K562 (cell line): ENCODE measurements around the gene PXN. TPM values are rescaled to one million over a fixed set of nuclear protein-coding genes. Genes with fewer than 3 reads are reported as not detected.

Experiments
- CC2D1A ChIP-seq: fragments of 450-650 bp; IDR thresholded peaks from 2 replicates; pipeline ENCODE4 v1.6.1; 2017; ENCODE audit warnings: mild to moderate bottlenecking
- CEBPB ChIP-seq: fragments of 450-650 bp; IDR thresholded peaks from 2 replicates; pipeline ENCODE4 v1.6.1; 2016; ENCODE audit warnings: missing genetic modification characterization, missing compliant biosample characterization
- ELF2 ChIP-seq: fragments of 250-450 bp; sonication (Bioruptor Pico); IDR thresholded peaks from 2 replicates; pipeline ENCODE4 v1.5.0; 2021; ENCODE audit warnings: mild to moderate bottlenecking
- HDGF ChIP-seq: fragments of 450-650 bp; IDR thresholded peaks from 2 replicates; pipeline ENCODE4 v1.6.1; 2016
- KLF13 ChIP-seq: fragments of 450-650 bp; IDR thresholded peaks from 2 replicates; pipeline ENCODE4 v1.6.1; 2016; ENCODE audit warnings: missing genetic modification characterization, low read depth, mild to moderate bottlenecking, missing compliant biosample characterization, moderate library complexity, borderline replicate concordance
- NR3C1 ChIP-seq: sonication (generic); formaldehyde crosslinking; IDR thresholded peaks from 2 replicates; pipeline ENCODE4 v1.8.1; 2022; ENCODE audit warnings: missing genetic modification reagents
- RFX7 ChIP-seq: fragments of 250-450 bp; sonication (Bioruptor Pico); IDR thresholded peaks from 2 replicates; pipeline ENCODE4 v1.5.1; 2021; ENCODE audit warnings: mild to moderate bottlenecking
- SMARCC2 ChIP-seq: fragments of 450-650 bp; IDR thresholded peaks from 2 replicates; pipeline ENCODE4 v1.6.1; 2017; ENCODE audit warnings: antibody characterized with exemption, moderate library complexity, mild to moderate bottlenecking, low read depth
- TARDBP ChIP-seq: fragments of 450-650 bp; IDR thresholded peaks from 2 replicates; pipeline ENCODE4 v1.6.1; 2016
- TOE1 ChIP-seq, 2 experiments: fragments of 450-650 bp in 1 of 2; sonication (generic) in 1 of 2; formaldehyde crosslinking in 1 of 2; IDR thresholded peaks; 2 replicates each; pipeline versions ENCODE4 v1.7.1 to v1.8.0; 2016 to 2022; ENCODE audit warnings: borderline replicate concordance in 2 of 2, mild to moderate bottlenecking in 2 of 2, antibody characterized with exemption in 1 of 2, inconsistent platforms in 1 of 2, low read depth in 1 of 2, missing genetic modification reagents in 1 of 2, moderate library complexity in 1 of 2
- XRCC5 ChIP-seq: fragments of 200-400 bp; formaldehyde crosslinking; IDR thresholded peaks from 2 replicates; pipeline ENCODE4 v1.6.1; 2017; ENCODE audit warnings: low read depth, mild to moderate bottlenecking, low read length
- ZFX ChIP-seq: sonication (generic); formaldehyde crosslinking; IDR thresholded peaks from 2 replicates; pipeline ENCODE4 v1.8.0; 2022; ENCODE audit warnings: mild to moderate bottlenecking, missing genetic modification reagents, moderate library complexity
- ZNF431 ChIP-seq: sonication (generic); formaldehyde crosslinking; IDR thresholded peaks from 2 replicates; pipeline ENCODE4 v1.8.0; 2022; ENCODE audit warnings: mild to moderate bottlenecking, missing genetic modification reagents
- polyA plus RNA-seq, 8 experiments: library from polyadenylated mRNA; depleted of rRNA in 4 of 8; stranded (reverse) in 5 of 8; unstranded in 3 of 8; fragments of >200 nt; fragmentation: Nextera tagmentation in 2 of 8; fragmentation: Illumina TruSeq in 1 of 8; extraction: Ambion mirVana in 2 of 8; extraction: Trizol in 1 of 8; gene quantifications; 2 replicates each; pipeline versions ENCODE4 v1.2.1 to v1.2.3, GENCODE V29; 2011 to 2014; ENCODE audit warnings: inconsistent platforms in 1 of 8, missing spikeins in 1 of 8
- total RNA-seq, 7 experiments: library from RNA; depleted of rRNA in 6 of 7; stranded (reverse); fragments of >200 nt in 6 of 7; fragmentation: Illumina TruSeq in 2 of 7; extraction: Trizol in 2 of 7; gene quantifications; 2 replicates each; pipeline versions ENCODE4 v1.2.1 to v1.2.3, GENCODE V29; 2011 to 2021; ENCODE audit warnings: low replicate concordance in 1 of 7
- TF ChIP-seq, protein P1 (sequence below): sonication (generic); formaldehyde crosslinking; IDR thresholded peaks from 2 replicates; pipeline ENCODE4 v1.8.1; 2023; ENCODE audit warnings: mild to moderate bottlenecking, missing genetic modification reagents
- TF ChIP-seq, protein P2 (sequence below): fragments of 250-450 bp; sonication (Bioruptor Pico); IDR thresholded peaks from 2 replicates; pipeline ENCODE4 v1.9.0; 2021; ENCODE audit warnings: mild to moderate bottlenecking
- TF ChIP-seq, protein P3 (sequence below): fragments of 450-650 bp; IDR thresholded peaks from 2 replicates; pipeline ENCODE4 v1.6.1; 2018; ENCODE audit not compliant: partially characterized antibody
- TF ChIP-seq, protein P4 (sequence below): sonication (generic); formaldehyde crosslinking; IDR thresholded peaks from 2 replicates; pipeline ENCODE4 v1.8.0; 2022; ENCODE audit warnings: mild to moderate bottlenecking, missing genetic modification reagents

Gene PXN
- total and polyA plus RNA-seq, 9 of the 15 experiments (the other 6 are each of a cell fraction or from before 2014, with no cell fraction given) = 4.0 to 74.1 (median 18.6) TPM

DNA sequence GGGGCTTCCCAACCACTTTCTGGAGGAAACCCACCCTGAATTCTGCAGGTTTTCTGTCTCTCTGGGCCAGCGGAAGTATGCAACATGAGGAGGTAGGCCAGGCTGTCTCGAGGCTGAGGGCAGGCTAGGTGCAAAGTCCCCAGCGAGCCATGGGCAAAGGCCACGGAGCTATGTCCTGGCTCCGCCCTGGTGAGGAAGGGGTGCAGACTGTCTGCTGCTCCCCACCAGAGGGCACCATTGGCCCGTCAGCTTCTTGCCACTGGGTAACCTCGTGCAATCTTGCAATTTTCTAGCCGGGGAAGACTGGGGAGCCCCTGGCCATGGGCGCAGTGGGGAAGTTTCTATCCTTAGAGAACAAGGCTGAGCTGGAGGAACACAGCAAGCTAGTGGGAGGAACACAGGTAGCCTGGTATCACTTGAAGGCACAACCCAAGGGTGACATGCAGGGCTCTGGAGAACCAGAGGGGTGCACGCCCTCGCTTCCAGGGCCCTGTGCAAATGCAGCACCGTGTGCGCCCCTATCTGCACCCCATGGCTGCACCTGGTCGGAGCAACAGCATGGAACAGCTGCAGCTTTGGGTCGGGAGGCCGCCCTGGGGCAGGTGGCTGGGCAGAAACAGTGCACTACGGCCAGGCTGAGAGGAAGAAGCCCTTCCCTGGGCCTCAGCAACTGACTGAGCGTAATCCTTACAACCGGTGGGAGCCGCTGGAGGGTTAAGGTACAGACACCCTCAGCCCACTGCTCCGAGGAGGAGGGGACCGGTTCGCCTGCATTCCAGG is 37.0 kb downstream of the PXN start (continued):
- TF ChIP-seq, protein P1, sequence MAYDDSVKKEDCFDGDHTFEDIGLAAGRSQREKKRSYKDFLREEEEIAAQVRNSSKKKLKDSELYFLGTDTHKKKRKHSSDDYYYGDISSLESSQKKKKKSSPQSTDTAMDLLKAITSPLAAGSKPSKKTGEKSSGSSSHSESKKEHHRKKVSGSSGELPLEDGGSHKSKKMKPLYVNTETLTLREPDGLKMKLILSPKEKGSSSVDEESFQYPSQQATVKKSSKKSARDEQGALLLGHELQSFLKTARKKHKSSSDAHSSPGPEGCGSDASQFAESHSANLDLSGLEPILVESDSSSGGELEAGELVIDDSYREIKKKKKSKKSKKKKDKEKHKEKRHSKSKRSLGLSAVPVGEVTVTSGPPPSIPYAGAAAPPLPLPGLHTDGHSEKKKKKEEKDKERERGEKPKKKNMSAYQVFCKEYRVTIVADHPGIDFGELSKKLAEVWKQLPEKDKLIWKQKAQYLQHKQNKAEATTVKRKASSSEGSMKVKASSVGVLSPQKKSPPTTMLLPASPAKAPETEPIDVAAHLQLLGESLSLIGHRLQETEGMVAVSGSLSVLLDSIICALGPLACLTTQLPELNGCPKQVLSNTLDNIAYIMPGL (CRISPR knock-in tag) = no peak; the same call in 1 of the 2 replicates
- TF ChIP-seq, protein P2, sequence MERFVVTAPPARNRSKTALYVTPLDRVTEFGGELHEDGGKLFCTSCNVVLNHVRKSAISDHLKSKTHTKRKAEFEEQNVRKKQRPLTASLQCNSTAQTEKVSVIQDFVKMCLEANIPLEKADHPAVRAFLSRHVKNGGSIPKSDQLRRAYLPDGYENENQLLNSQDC (CRISPR knock-in tag) = no peak
- TF ChIP-seq CEBPB (tag) (peak; percentile 31; the same call in 1 of the 2 replicates), HDGF (0 out of 2 replicates have a peak, but pooled peaks have one; percentile 25), ZNF431 (CRISPR knock-in tag) (0 out of 2 replicates have a peak, but pooled peaks have one; percentile 51), XRCC5 (peak; percentile 93), ZFX (CRISPR knock-in tag) (0 out of 2 replicates have a peak, but pooled peaks have one; percentile 7), NR3C1 (CRISPR knock-in tag) (no peak), CC2D1A (peak; percentile 84), TOE1 (IDR thresholded peaks at IDR 0.05; ENCODE audit: borderline replicate concordance) (peak; percentile 14; the same call in 1 of the 2 replicates), TOE1 (CRISPR knock-in tag; IDR thresholded peaks at IDR 0.05; ENCODE audit: borderline replicate concordance, low read depth) (no peak), TARDBP (0 out of 2 replicates have a peak, but pooled peaks have one; percentile 26), ELF2 (CRISPR knock-in tag) (no peak), RFX7 (CRISPR knock-in tag) (no peak), SMARCC2 (no peak), KLF13 (no peak)
- TF ChIP-seq, protein P3, sequence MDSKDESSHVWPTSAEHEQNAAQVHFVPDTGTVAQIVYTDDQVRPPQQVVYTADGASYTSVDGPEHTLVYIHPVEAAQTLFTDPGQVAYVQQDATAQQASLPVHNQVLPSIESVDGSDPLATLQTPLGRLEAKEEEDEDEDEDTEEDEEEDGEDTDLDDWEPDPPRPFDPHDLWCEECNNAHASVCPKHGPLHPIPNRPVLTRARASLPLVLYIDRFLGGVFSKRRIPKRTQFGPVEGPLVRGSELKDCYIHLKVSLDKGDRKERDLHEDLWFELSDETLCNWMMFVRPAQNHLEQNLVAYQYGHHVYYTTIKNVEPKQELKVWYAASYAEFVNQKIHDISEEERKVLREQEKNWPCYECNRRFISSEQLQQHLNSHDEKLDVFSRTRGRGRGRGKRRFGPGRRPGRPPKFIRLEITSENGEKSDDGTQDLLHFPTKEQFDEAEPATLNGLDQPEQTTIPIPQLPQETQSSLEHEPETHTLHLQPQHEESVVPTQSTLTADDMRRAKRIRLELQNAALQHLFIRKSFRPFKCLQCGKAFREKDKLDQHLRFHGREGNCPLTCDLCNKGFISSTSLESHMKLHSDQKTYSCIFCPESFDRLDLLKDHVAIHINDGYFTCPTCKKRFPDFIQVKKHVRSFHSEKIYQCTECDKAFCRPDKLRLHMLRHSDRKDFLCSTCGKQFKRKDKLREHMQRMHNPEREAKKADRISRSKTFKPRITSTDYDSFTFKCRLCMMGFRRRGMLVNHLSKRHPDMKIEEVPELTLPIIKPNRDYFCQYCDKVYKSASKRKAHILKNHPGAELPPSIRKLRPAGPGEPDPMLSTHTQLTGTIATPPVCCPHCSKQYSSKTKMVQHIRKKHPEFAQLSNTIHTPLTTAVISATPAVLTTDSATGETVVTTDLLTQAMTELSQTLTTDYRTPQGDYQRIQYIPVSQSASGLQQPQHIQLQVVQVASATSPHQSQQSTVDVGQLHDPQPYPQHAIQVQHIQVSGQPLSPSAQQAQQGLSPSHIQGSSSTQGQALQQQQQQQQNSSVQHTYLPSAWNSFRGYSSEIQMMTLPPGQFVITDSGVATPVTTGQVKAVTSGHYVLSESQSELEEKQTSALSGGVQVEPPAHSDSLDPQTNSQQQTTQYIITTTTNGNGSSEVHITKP = peak; percentile 16
- TF ChIP-seq, protein P4, sequence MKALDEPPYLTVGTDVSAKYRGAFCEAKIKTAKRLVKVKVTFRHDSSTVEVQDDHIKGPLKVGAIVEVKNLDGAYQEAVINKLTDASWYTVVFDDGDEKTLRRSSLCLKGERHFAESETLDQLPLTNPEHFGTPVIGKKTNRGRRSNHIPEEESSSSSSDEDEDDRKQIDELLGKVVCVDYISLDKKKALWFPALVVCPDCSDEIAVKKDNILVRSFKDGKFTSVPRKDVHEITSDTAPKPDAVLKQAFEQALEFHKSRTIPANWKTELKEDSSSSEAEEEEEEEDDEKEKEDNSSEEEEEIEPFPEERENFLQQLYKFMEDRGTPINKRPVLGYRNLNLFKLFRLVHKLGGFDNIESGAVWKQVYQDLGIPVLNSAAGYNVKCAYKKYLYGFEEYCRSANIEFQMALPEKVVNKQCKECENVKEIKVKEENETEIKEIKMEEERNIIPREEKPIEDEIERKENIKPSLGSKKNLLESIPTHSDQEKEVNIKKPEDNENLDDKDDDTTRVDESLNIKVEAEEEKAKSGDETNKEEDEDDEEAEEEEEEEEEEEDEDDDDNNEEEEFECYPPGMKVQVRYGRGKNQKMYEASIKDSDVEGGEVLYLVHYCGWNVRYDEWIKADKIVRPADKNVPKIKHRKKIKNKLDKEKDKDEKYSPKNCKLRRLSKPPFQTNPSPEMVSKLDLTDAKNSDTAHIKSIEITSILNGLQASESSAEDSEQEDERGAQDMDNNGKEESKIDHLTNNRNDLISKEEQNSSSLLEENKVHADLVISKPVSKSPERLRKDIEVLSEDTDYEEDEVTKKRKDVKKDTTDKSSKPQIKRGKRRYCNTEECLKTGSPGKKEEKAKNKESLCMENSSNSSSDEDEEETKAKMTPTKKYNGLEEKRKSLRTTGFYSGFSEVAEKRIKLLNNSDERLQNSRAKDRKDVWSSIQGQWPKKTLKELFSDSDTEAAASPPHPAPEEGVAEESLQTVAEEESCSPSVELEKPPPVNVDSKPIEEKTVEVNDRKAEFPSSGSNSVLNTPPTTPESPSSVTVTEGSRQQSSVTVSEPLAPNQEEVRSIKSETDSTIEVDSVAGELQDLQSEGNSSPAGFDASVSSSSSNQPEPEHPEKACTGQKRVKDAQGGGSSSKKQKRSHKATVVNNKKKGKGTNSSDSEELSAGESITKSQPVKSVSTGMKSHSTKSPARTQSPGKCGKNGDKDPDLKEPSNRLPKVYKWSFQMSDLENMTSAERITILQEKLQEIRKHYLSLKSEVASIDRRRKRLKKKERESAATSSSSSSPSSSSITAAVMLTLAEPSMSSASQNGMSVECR (CRISPR knock-in tag) = peak; percentile 35; the same call in 1 of the 2 replicates
